Activated CD8-positive, alpha-beta memory T cell treated with anti-CD3 and anti-CD28 coated beads, Interleukin-2, amount 50 U/mL, for 1 hour (primary cell): ENCODE measurements around the gene TMEM33.

ENCODE experiments used
- DNase-seq: peaks from one replicate; pipeline ENCODE4 v3.0.0-alpha.2; 2020; ENCODE audit errors: extremely low read depth

TMEM33 gene

DNA sequence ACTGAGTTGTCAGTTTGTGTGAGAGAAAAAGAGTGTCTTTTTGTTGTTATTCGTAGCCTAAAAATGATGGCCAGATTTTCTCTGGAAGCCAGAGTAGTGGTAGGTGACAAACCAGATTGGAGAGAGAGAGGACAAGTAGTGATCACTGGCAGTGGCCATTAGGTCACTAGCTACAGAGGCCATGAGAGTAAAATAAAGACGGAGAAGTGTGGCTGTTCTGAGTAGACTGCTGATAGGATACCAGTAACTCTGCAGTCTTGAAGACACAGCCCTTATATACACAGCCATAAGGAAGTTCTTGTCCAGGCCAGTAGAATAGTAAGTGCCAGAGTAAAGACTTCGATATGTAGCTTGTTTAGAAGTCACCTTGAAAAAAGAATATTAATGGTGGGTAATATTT lies 62.8 kb downstream of the TMEM33 start:
- DNase-seq, result no peak

- DNase-seq, result no peak
Measured at GRCh38 chr4:41999321-41999720, 64.1 kb downstream of the TMEM33 start.

DNA sequence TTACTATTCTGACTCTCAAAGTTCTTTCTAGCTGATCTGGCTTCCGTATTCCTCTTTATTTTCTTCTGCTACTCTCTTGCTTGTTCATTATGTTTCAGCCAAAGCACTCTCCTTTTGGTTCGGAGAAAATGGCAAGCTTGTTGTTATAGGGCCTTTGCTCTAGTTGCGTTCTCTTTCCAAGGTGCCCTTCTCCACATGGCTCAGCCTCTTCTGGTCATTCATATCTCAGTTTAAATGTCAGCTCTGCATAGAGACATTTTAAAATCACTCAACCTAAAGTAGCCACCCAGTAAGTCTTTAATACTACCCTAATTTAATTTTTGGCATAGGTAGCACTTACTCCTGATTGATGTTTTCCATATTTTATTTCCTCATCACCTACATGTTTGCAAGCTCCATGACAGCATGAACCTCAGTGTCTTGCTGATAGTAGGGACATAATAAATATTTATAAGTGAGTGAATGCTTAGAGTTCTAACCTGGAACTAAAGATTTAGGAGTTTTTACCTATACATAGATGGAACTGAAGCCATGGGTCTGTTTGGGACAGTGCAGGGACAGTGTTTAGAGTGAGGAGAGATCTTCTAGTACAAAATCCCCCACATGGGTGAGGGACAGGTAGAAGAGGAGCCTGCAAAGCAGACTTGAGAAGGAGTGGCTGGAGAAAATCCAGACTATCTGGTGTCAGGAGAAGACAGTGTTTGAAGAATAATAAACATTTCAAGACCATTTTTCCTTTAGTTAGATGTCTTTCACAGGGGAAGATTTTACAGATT lies 73.0 kb downstream of the TMEM33 start:
- DNase-seq, result no peak
